HCT116 (cell line): ENCODE measurements around the gene MALT1.

Experiments
- CEBPB ChIP-seq: IDR thresholded peaks from 2 replicates; pipeline ENCODE4 v1.6.1; 2012; ENCODE audit warnings: low read depth
- EGR1 ChIP-seq: IDR thresholded peaks from 2 replicates; pipeline ENCODE4 v1.6.1; 2012; ENCODE audit warnings: low read depth
- EZH2phosphoT487 ChIP-seq: fragments of 200-600 bp; IDR thresholded peaks from 2 replicates; pipeline ENCODE4 v1.6.1; 2018; ENCODE audit warnings: antibody characterized with exemption, borderline replicate concordance
- RAD21 ChIP-seq: IDR thresholded peaks from 2 replicates; pipeline ENCODE4 v1.6.1; 2012; ENCODE audit warnings: low read depth, mild to moderate bottlenecking
- SIN3A ChIP-seq: IDR thresholded peaks from 2 replicates; pipeline ENCODE4 v1.6.1; 2012; ENCODE audit warnings: low read depth
- SP1 ChIP-seq: IDR thresholded peaks from 2 replicates; pipeline ENCODE4 v1.6.1; 2012; ENCODE audit warnings: low read depth
- ZNF274 ChIP-seq: fragments of 200-500 bp; sonication (Bioruptor generic); IDR thresholded peaks from 2 replicates; pipeline ENCODE4 v1.6.1; 2014; ENCODE audit warnings: mild to moderate bottlenecking, low read depth, low read length, inconsistent platforms
- TF ChIP-seq, protein P1 (sequence below), 3 experiments: fragments of 200-600 bp in 1 of 3; sonication (generic) in 1 of 3; IDR thresholded peaks in 2 of 3; conservative IDR thresholded peaks in 1 of 3; 2 replicates each; pipeline ENCODE4 v1.5.1; 2012 to 2017; ENCODE audit warnings: low read depth in 2 of 3, low read length in 2 of 3, antibody characterized with exemption in 1 of 3, borderline replicate concordance in 1 of 3, control low read depth in 1 of 3, mild to moderate bottlenecking in 1 of 3, mixed read lengths in 1 of 3, mixed run types in 1 of 3, moderate library complexity in 1 of 3; ENCODE audit not compliant: insufficient read depth in 1 of 3
- TF ChIP-seq, protein P2 (sequence below): IDR thresholded peaks from 2 replicates; pipeline ENCODE4 v1.6.1; 2012

DNA sequence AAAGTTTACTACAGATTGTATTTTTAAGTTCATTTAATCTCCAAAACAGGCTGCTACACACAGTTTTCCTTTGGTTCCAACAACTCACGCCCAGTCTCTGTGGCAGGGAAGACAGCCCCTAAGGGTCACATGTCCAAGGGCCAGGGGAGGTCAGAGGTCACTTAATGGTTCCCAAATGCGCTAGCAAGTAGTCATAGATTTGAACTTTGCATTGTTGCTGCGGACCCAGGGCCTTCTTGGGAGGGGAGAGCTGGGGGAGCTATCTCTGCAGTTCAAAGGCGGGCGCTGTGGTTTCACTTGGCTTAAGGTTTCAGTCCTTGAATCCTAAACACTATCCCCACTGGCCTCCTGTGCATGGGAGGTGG lies 118.6 kb downstream of the MALT1 start:
- TF ChIP-seq SP1 = no peak
- TF ChIP-seq, protein P1, sequence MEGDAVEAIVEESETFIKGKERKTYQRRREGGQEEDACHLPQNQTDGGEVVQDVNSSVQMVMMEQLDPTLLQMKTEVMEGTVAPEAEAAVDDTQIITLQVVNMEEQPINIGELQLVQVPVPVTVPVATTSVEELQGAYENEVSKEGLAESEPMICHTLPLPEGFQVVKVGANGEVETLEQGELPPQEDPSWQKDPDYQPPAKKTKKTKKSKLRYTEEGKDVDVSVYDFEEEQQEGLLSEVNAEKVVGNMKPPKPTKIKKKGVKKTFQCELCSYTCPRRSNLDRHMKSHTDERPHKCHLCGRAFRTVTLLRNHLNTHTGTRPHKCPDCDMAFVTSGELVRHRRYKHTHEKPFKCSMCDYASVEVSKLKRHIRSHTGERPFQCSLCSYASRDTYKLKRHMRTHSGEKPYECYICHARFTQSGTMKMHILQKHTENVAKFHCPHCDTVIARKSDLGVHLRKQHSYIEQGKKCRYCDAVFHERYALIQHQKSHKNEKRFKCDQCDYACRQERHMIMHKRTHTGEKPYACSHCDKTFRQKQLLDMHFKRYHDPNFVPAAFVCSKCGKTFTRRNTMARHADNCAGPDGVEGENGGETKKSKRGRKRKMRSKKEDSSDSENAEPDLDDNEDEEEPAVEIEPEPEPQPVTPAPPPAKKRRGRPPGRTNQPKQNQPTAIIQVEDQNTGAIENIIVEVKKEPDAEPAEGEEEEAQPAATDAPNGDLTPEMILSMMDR (IDR thresholded peaks at IDR 0.05 in 2 of 3, conservative IDR thresholded peaks at IDR 0.05 in 1 of 3; ENCODE audit: borderline replicate concordance in 1 of 3, insufficient read depth in 1 of 3, low read depth in 2 of 3, low read length in 2 of 3) = no peak
- TF ChIP-seq CEBPB = no peak
- TF ChIP-seq ZNF274 = no peak
- no peak for TF ChIP-seq EZH2phosphoT487
- TF ChIP-seq SIN3A = no peak
- TF ChIP-seq, protein P2, sequence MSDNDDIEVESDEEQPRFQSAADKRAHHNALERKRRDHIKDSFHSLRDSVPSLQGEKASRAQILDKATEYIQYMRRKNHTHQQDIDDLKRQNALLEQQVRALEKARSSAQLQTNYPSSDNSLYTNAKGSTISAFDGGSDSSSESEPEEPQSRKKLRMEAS = no peak
- no peak for TF ChIP-seq EGR1
- no peak for TF ChIP-seq RAD21
